ENCODE measurements around the gene MAGEA9B.
"Not testable (repeated sequence)": the region's sequence is repeated elsewhere in the genome, so short reads cannot be mapped to it uniquely, and the experiment has no call there.

MAGEA9B gene

GRCh38 chrX:149533999-149534398, 53.3 kb downstream of the MAGEA9B start:
- not testable (repeated sequence) for DNase-seq

GRCh38 chrX:149532868-149533267, 54.4 kb downstream of the MAGEA9B start:
- not testable (repeated sequence) for DNase-seq
